Measurements from ENCODE around the gene USP1.

GRCh38 chr1:62448221-62448933 is 11.5 kb downstream of the USP1 start:
- TF ChIP-seq CTCF (IDR thresholded peaks at IDR 0.05; ENCODE audit: poor library complexity, severe bottlenecking) (no peak), EZH2 (IDR thresholded peaks at IDR 0.05; ENCODE audit: borderline replicate concordance, insufficient read depth, low read length, poor library complexity, severe bottlenecking) (no peak)

All from neural cell (in vitro differentiated cells).